BE2C (cell line): ENCODE data around the gene PTK7.
"Not testable (repeated sequence)": the region's sequence is repeated elsewhere in the genome, so short reads cannot be mapped to it uniquely, and the experiment has no call there.

ENCODE experiments used
- DNase-seq: peaks from one replicate; pipeline ENCODE4 v3.0.0-alpha.2; 2020
- H3K27me3 ChIP-seq: fragments of 250-450 bp; sonication (Bioruptor Pico); 2 replicates; pipeline ENCODE4 v1.5.1; 2020; ENCODE audit warnings: mild to moderate bottlenecking
- H3K36me3 ChIP-seq: fragments of 250-450 bp; sonication (Bioruptor Pico); 2 replicates; pipeline ENCODE4 v1.5.1; 2020; ENCODE audit warnings: mild to moderate bottlenecking
- H3K4me1 ChIP-seq: fragments of 250-450 bp; sonication (Bioruptor Pico); 2 replicates; pipeline ENCODE4 v1.5.1; 2020
- H3K4me3 ChIP-seq: 2 replicates; pipeline ENCODE4 v1.5.1; 2011; ENCODE audit warnings: low read depth, low read length
- H3K9me3 ChIP-seq: fragments of 250-450 bp; sonication (Bioruptor Pico); 2 replicates; pipeline ENCODE4 v1.5.1; 2020
- CTCF ChIP-seq: IDR thresholded peaks from 2 replicates; pipeline ENCODE4 v1.5.1; 2012; ENCODE audit warnings: mild to moderate bottlenecking, low read depth, low read length

PTK7 gene

GRCh38 chr6:43035495-43036194 is 40.5 kb upstream of the PTK7 start:
- H3K4me3 ChIP-seq, result no peak overlapping the region
- TF ChIP-seq CTCF, result no peak
- peaks cover 18% of the 10 kb centered on the region for H3K36me3 ChIP-seq
- H3K9me3 ChIP-seq, result no peaks in the 10 kb centered on the region
- H3K4me1 ChIP-seq, result no peaks in the 10 kb centered on the region
- no peak for DNase-seq
- no peaks in the 10 kb centered on the region for H3K27me3 ChIP-seq

DNA sequence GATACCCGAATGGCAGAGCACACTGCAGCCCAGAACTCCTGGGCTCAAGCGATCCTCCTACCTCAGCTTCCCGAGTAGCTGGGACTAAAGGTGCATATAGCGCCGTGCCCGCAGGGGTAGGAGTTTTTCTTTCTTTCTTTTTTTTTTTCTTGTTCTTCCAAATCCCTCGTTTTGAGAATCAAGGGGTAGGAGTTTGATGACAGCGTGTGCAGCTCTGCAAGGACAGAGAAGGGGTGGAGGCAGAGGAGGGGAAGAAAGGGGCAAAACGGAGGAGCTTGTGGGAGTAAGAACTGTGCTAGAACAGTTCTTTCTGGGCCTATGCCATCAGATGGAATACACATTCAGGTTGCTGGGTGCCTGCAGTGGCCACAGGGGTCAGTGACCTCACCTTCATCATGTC is 39.4 kb upstream of the PTK7 start:
- peaks cover 18% of the 10 kb centered on the region for H3K36me3 ChIP-seq

GRCh38 chr6:43037197-43037596 is 38.9 kb upstream of the PTK7 start:
- Histone ChIP-seq H3K27me3 (no peaks in the 10 kb centered on the region), H3K9me3 (no peaks in the 10 kb centered on the region), H3K4me1 (no peaks in the 10 kb centered on the region; the same call in 1 of the 2 replicates), H3K4me3 (no peak overlapping the region), H3K36me3 (peaks cover 18% of the 10 kb centered on the region)
- no peak for TF ChIP-seq CTCF
- DNase-seq, result no peak

More for the DNA sequence above, 39.4 kb upstream of the PTK7 start:
- Histone ChIP-seq H3K4me1 (no peaks in the 10 kb centered on the region; the same call in 1 of the 2 replicates), H3K4me3 (no peak overlapping the region), H3K27me3 (no peaks in the 10 kb centered on the region), H3K9me3 (no peaks in the 10 kb centered on the region)
- DNase-seq, result no peak
- TF ChIP-seq CTCF, result no peak

DNA sequence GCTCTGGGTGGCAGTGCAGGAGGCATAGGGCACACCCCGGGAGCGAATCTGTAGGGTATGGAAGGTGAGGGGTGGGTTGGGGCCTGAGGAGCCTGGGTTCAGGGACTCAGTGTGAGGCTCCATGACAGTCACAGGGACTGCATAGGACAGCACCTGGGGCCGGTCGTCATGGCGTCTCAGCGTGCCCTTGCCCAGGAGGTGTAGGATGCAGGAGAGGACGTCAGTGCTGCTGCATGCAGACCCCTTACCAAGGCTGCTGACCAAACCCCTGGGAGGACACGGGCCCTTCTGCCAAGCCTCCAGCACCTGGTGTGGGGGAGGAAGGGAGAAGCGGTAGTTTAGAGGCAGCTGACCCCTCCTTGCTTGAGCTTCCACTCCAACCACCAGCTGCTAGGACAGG is 38.4 kb upstream of the PTK7 start:
- Histone ChIP-seq H3K36me3 (peaks cover 16% of the 10 kb centered on the region), H3K9me3 (no peaks in the 10 kb centered on the region), H3K4me1 (no peaks in the 10 kb centered on the region; the same call in 1 of the 2 replicates), H3K27me3 (no peaks in the 10 kb centered on the region), H3K4me3 (no peak overlapping the region)
- no peak for TF ChIP-seq CTCF
- no peak for DNase-seq

DNA sequence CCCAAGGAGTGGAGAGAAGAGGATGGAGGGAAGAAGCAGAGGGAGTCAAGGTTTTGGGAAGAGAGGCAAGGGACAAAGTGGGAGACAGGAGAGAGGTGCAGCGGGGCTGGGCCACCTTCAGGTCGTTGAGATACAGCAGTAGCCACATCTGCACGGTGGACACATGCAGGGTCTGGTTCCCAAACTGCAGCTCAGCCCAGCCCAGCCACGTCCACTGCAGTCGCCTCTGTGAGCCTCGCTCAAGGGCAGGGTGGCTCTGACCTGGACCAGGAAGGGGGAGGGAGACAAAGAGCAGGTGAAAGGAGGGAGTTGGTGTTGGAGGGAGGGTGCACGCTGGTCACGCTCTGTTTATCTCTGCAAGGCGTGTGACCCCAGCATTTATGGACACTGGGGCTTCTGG is 37.4 kb upstream of the PTK7 start:
- Histone ChIP-seq H3K9me3 (no peaks in the 10 kb centered on the region), H3K27me3 (no peaks in the 10 kb centered on the region), H3K36me3 (peaks cover 20% of the 10 kb centered on the region), H3K4me1 (no peaks in the 10 kb centered on the region; the same call in 1 of the 2 replicates), H3K4me3 (no peak overlapping the region)
- no peak for TF ChIP-seq CTCF
- DNase-seq, result no peak

DNA sequence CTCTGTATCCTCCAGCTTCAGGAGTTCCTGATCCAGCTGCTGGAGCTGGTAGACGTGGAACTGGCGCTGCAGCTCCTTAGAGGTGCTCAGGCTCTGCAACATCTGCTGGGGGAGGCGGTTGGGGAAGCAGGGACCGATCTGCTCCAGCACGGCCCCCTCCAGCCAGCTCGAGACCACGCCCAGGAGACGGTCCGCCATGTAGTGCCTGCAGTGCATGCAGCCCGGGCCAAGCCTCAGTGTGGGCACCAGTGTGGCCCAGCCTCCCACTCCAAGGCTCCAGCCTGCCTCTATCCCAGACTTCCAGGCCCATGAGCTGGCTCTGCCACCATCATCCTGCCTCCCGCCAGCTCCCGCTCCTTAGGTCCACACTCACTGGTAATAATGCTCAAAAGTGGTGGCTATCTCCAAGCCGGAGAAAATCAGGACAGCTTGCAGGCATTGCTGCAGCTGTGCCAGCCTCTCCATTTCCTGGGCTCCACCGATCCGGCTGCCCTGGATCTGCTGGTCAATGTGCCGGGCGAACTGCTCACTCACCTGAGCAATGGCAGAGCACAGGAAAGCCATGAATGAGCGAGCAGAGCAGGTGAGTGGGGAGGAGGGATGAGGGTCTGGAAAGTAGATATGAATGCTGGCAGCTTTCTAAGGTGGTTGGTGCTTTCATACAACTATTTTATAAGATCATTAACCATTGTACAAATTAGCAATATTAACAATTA is 35.4 kb upstream of the PTK7 start:
- DNase-seq, result no peak
- no peak for TF ChIP-seq CTCF
- H3K36me3 ChIP-seq, result peaks cover 11% of the 10 kb centered on the region

DNA sequence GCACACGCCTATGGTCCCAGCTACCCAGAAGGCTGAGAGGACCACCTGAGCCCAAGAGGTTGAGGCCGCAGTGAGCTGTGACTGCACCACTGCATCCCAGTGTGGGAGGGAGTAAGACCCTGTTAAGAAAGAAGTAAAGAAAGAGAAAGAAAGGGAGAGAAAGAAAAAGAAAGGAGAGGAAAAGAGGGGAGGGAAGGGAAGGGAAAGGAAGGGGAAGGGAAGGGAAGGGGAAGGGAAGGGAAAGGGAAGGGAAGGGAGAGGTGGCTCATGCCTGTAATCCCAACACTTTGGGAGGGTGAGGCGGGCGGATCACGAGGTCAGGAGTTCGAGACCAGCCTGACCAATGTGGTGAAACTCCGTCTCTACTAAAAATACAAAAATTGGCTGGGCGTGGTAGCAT is 34.6 kb upstream of the PTK7 start:
- not testable (repeated sequence) for H3K4me3 ChIP-seq, H3K27me3 ChIP-seq, H3K9me3 ChIP-seq, H3K4me1 ChIP-seq, DNase-seq, H3K36me3 ChIP-seq

More for the DNA sequence above, 35.4 kb upstream of the PTK7 start:
- Histone ChIP-seq H3K4me3 (no peak overlapping the region), H3K27me3 (no peaks in the 10 kb centered on the region), H3K4me1 (no peaks in the 10 kb centered on the region; the same call in 1 of the 2 replicates), H3K9me3 (no peaks in the 10 kb centered on the region)
